Loucy (cell line): ENCODE measurements around the gene NFASC.

Source experiments
- EZH2phosphoT487 ChIP-seq: fragments of 200-600 bp; IDR thresholded peaks from 2 replicates; pipeline ENCODE4 v1.6.1; 2018; ENCODE audit warnings: antibody characterized with exemption, mild to moderate bottlenecking, moderate library complexity, borderline replicate concordance
- TF ChIP-seq, protein P1 (sequence below): fragments of 200-600 bp; sonication (generic); conservative IDR thresholded peaks from 2 replicates; pipeline ENCODE4 v1.5.1; 2014; ENCODE audit warnings: mild to moderate bottlenecking, antibody characterized with exemption, low read length

DNA sequence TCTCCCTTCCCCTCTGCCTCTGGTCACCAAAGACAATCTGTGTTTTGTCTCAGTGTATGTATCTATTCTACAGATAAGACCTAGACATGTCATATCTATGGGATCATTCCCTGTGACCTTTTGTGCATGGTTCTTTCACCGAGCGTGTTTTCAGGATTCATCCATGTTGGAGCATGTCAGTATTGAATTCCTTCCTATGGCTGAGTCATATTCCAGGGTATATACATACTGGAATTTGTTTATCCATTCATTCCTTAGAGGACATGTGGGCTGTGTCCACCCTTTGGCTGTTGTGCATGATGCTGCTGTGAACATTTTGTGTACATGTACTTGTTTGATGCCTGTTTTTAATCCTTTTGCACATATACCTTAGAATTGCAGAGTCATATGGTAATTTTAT is 69.9 kb downstream of the NFASC start:
- TF ChIP-seq, protein P1, sequence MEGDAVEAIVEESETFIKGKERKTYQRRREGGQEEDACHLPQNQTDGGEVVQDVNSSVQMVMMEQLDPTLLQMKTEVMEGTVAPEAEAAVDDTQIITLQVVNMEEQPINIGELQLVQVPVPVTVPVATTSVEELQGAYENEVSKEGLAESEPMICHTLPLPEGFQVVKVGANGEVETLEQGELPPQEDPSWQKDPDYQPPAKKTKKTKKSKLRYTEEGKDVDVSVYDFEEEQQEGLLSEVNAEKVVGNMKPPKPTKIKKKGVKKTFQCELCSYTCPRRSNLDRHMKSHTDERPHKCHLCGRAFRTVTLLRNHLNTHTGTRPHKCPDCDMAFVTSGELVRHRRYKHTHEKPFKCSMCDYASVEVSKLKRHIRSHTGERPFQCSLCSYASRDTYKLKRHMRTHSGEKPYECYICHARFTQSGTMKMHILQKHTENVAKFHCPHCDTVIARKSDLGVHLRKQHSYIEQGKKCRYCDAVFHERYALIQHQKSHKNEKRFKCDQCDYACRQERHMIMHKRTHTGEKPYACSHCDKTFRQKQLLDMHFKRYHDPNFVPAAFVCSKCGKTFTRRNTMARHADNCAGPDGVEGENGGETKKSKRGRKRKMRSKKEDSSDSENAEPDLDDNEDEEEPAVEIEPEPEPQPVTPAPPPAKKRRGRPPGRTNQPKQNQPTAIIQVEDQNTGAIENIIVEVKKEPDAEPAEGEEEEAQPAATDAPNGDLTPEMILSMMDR, result no peak
- no peak for TF ChIP-seq EZH2phosphoT487
